Measurements from ENCODE around the gene MCF2L.
"Not testable (repeated sequence)": the region's sequence is repeated elsewhere in the genome, so short reads cannot be mapped to it uniquely, and the experiment has no call there.

Gene MCF2L

GRCh38 chr13:113072376-113072775 lies 103.4 kb downstream of the MCF2L start:
- ATAC-seq, result no peak

- ATAC-seq, result no peak
These were observed 104.9 kb downstream of the MCF2L start for GRCh38 chr13:113073942-113074341.

GRCh38 chr13:113074401-113074800 lies 105.4 kb downstream of the MCF2L start:
- ATAC-seq, result no peak

GRCh38 chr13:113074876-113075275 lies 105.9 kb downstream of the MCF2L start:
- no peak for ATAC-seq

- ATAC-seq, result no peak
These were observed 106.7 kb downstream of the MCF2L start for GRCh38 chr13:113075711-113076110.

GRCh38 chr13:113076681-113077401 lies 107.8 kb downstream of the MCF2L start:
- ATAC-seq, result no peak

- no peak for ATAC-seq
These were observed 108.5 kb downstream of the MCF2L start for GRCh38 chr13:113077566-113077952.

GRCh38 chr13:113077953-113078901 lies 109.2 kb downstream of the MCF2L start:
- no peak for ATAC-seq

- ATAC-seq, result no peak
These were observed 110.1 kb downstream of the MCF2L start for GRCh38 chr13:113078902-113079780.

GRCh38 chr13:113079781-113080080 lies 110.7 kb downstream of the MCF2L start:
- ATAC-seq, result not testable (repeated sequence)

GRCh38 chr13:113080361-113080831 lies 111.4 kb downstream of the MCF2L start:
- no peak for ATAC-seq

- ATAC-seq, result no peak
These were observed 112.0 kb downstream of the MCF2L start for GRCh38 chr13:113080901-113081521.

GRCh38 chr13:113082198-113083021 lies 113.4 kb downstream of the MCF2L start:
- ATAC-seq, result no peak

GRCh38 chr13:113083022-113083373 lies 114.0 kb downstream of the MCF2L start:
- ATAC-seq, result no peak

- no peak for ATAC-seq
These were observed 114.5 kb downstream of the MCF2L start for GRCh38 chr13:113083402-113084061.

- ATAC-seq, result no peak
These were observed 115.3 kb downstream of the MCF2L start for GRCh38 chr13:113084094-113084942.

- no peak for ATAC-seq
These were observed 116.0 kb downstream of the MCF2L start for GRCh38 chr13:113084943-113085540.

- no peak for ATAC-seq
These were observed 117.2 kb downstream of the MCF2L start for GRCh38 chr13:113086031-113086750.
